Measurements from ENCODE around the gene TBXA2R. TPM values are rescaled to one million over a fixed set of nuclear protein-coding genes. Genes with fewer than 3 reads are reported as not detected.

TBXA2R gene
- total and polyA plus RNA-seq, 2 of the 8 experiments (the other 6 are each of a cell fraction or from before 2014, with no cell fraction given) = 0.39 to 0.50 TPM

- CTCF ChIA-PET (ENCODE audit: partially characterized antibody) = interaction anchor here (1.2 to 1.4 kb wide), 3 partner anchors 39 to 844 kb away, joined by 3 to 4 read pairs (median 3); partner anchors contain the start of genes GIPC3 and SGTA
- peaks cover 4 to 11% of the 10 kb centered on the region in 2 experiments for H4K20me1 ChIP-seq (replicated peaks in 1 of 2; ENCODE audit: control insufficient read depth in 1 of 2, insufficient read depth in 2 of 2, low read length in 2 of 2)
- POLR2A ChIA-PET (ENCODE audit: partially characterized antibody) = interaction anchor here (0.7 to 1.5 kb wide), 5 partner anchors 9 to 126 kb away, joined by 3 to 5 read pairs (median 4); no protein-coding TSS in a partner anchor
These were observed 20.7 kb upstream of the TBXA2R start for GRCh38 chr19:3627351-3627723.

More at GRCh38 chr19:3627351-3627723, 20.7 kb upstream of the TBXA2R start:
- H3K79me2 ChIP-seq (ENCODE audit: control insufficient read depth in 1 of 2, insufficient read depth in 2 of 2, low read length in 2 of 2) = peaks cover 9 to 24% of the 10 kb centered on the region in 2 experiments
- H4K8ac ChIP-seq (ENCODE audit: extremely low read depth, insufficient read depth, low read length) = 0 out of 2 replicates have a peak overlapping the region, but pooled peaks have one; percentile 9
- H2BK120ac ChIP-seq (replicated peaks; ENCODE audit: low read depth, low read length) = no peak overlapping the region
- FAIRE-seq = no peak
- no peak overlapping the region for H2AK5ac ChIP-seq (ENCODE audit: low read depth, low read length)
- H3K56ac ChIP-seq (replicated peaks; ENCODE audit: insufficient read length, low read depth, low read length) = no peak overlapping the region
- no peak overlapping the region for H2BK15ac ChIP-seq (ENCODE audit: low read length)
- 66% methylated on average over 7 of the region's 7 CpGs; no CpG with 5 or more reads in 1 of the 2 experiments for WGBS, 2 experiments (ENCODE audit: extremely low coverage in 1 of 2, insufficient coverage in 1 of 2, insufficient read length in 1 of 2, insufficient replicate concordance in 2 of 2, low coverage in 1 of 2, low lambda C conversion rate in 2 of 2, missing lambda C conversion rate in 1 of 2)
- H3K27ac ChIP-seq (ENCODE audit: low read depth, low read length) = no peak overlapping the region
- no peak overlapping the region for H2BK20ac ChIP-seq (ENCODE audit: low read length)
- H3K36me3 ChIP-seq (ENCODE audit: control insufficient read depth in 2 of 4, insufficient read depth in 4 of 4, low read length in 3 of 4) = peaks cover 2 to 11% (median 3%) of the 10 kb centered on the region in 4 experiments; a peak in 4 of 8 replicates
- TF ChIP-seq HDAC2 (IDR thresholded peaks at IDR 0.05; ENCODE audit: borderline replicate concordance in 1 of 2, low read depth in 2 of 2, low read length in 2 of 2) (peak in 1 of 2 experiments; percentile 99; a peak in 2 of 4 replicates), PHF8 (conservative IDR thresholded peaks at IDR 0.05; ENCODE audit: low read depth, low read length) (0 out of 2 replicates have a peak, but pooled peaks have one; percentile 8), ATF2 (IDR thresholded peaks at IDR 0.05; ENCODE audit: low read length) (no peak), KDM1A (IDR thresholded peaks at IDR 0.05; ENCODE audit: borderline replicate concordance, low read length) (peak; percentile 99)
- H3K14ac ChIP-seq (ENCODE audit: insufficient read length) = no peak overlapping the region
- no peak overlapping the region for H3K9ac ChIP-seq (replicated peaks in 1 of 4; ENCODE audit: extremely low read depth in 1 of 4, low read depth in 3 of 4, low read length in 3 of 4)
- 0 out of 2 replicates have a peak overlapping the region, but pooled peaks have one; percentile 50 for H2BK12ac ChIP-seq (ENCODE audit: low read depth, low read length)
- H3K23me2 ChIP-seq (ENCODE audit: low read depth, low read length) = peaks cover 4% of the 10 kb centered on the region
- no peak overlapping the region for H2AFZ ChIP-seq (ENCODE audit: low read length)
- peaks cover 12% of the 10 kb centered on the region for H3K79me1 ChIP-seq (ENCODE audit: low read depth, low read length)
- H3K9me3 ChIP-seq (ENCODE audit: insufficient read depth in 2 of 2, low read depth in 1 of 2, low read length in 1 of 2) = no peaks in the 10 kb centered on the region
- H3K4me2 ChIP-seq (ENCODE audit: insufficient read depth in 1 of 2, low read depth in 2 of 2, low read length in 2 of 2) = peak overlapping the region in 1 of 2 experiments; percentile 15; a peak in 2 of 4 replicates
- no peak overlapping the region for H4K91ac ChIP-seq (replicated peaks; ENCODE audit: insufficient read length, low read length)
- H2BK5ac ChIP-seq (ENCODE audit: low read depth, low read length) = no peak overlapping the region
- H3K4me1 ChIP-seq (replicated peaks in 1 of 4; ENCODE audit: control insufficient read depth in 3 of 4, insufficient read depth in 4 of 4, low read length in 3 of 4) = peaks cover 0 to 6% (median 2%) of the 10 kb centered on the region in 4 experiments; a peak in 4 of 7 replicates
- no peak overlapping the region for H3K23ac ChIP-seq (ENCODE audit: insufficient read length)
- no peak overlapping the region for H3K18ac ChIP-seq (ENCODE audit: extremely low read depth, low read length)
- no peak overlapping the region for H4K5ac ChIP-seq (ENCODE audit: insufficient read length, low read depth, low read length)
- no peak for DNase-seq (ENCODE audit: low read depth in 1 of 2, low spot score in 2 of 2)
- H3K4ac ChIP-seq (replicated peaks; ENCODE audit: insufficient read length, low read depth, low read length) = no peak overlapping the region
- H3K4me3 ChIP-seq (ENCODE audit: extremely low read depth in 1 of 4, insufficient read depth in 2 of 4, low read depth in 3 of 4, low read length in 4 of 4) = peak overlapping the region in 1 of 4 experiments; percentile 27; a peak in 1 of 8 replicates
- H3K27me3 ChIP-seq (replicated peaks in 1 of 4; ENCODE audit: control insufficient read depth in 3 of 4, extremely low read depth in 1 of 4, insufficient read depth in 3 of 4, low read length in 3 of 4) = no peaks in the 10 kb centered on the region
